GM12875 (cell line): ENCODE data around the gene DGAT2.

Source experiments
- H3K4me3 ChIP-seq: one replicate; pipeline ENCODE4 v1.5.1; 2011; ENCODE audit warnings: low read depth, low read length, control low read depth
- TF ChIP-seq, protein P1 (sequence below): IDR thresholded peaks from 2 replicates; pipeline ENCODE4 v1.5.1; 2011; ENCODE audit warnings: low read depth, mild to moderate bottlenecking, control low read depth, inconsistent platforms, low read length, moderate library complexity, borderline replicate concordance; ENCODE audit not compliant: insufficient read depth

Gene DGAT2, protein sequence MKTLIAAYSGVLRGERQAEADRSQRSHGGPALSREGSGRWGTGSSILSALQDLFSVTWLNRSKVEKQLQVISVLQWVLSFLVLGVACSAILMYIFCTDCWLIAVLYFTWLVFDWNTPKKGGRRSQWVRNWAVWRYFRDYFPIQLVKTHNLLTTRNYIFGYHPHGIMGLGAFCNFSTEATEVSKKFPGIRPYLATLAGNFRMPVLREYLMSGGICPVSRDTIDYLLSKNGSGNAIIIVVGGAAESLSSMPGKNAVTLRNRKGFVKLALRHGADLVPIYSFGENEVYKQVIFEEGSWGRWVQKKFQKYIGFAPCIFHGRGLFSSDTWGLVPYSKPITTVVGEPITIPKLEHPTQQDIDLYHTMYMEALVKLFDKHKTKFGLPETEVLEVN

GRCh38 chr11:75768112-75768908 lies at the start of gene DGAT2:
DGAT2 (plus strand) TSS chr11:75768778; CDS start chr11:75768992, 214 bp downstream.
- TF ChIP-seq, protein P1, sequence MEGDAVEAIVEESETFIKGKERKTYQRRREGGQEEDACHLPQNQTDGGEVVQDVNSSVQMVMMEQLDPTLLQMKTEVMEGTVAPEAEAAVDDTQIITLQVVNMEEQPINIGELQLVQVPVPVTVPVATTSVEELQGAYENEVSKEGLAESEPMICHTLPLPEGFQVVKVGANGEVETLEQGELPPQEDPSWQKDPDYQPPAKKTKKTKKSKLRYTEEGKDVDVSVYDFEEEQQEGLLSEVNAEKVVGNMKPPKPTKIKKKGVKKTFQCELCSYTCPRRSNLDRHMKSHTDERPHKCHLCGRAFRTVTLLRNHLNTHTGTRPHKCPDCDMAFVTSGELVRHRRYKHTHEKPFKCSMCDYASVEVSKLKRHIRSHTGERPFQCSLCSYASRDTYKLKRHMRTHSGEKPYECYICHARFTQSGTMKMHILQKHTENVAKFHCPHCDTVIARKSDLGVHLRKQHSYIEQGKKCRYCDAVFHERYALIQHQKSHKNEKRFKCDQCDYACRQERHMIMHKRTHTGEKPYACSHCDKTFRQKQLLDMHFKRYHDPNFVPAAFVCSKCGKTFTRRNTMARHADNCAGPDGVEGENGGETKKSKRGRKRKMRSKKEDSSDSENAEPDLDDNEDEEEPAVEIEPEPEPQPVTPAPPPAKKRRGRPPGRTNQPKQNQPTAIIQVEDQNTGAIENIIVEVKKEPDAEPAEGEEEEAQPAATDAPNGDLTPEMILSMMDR: peak; percentile 44
- H3K4me3 ChIP-seq: peak within 1 kb of the TSS; percentile 83

DNA sequence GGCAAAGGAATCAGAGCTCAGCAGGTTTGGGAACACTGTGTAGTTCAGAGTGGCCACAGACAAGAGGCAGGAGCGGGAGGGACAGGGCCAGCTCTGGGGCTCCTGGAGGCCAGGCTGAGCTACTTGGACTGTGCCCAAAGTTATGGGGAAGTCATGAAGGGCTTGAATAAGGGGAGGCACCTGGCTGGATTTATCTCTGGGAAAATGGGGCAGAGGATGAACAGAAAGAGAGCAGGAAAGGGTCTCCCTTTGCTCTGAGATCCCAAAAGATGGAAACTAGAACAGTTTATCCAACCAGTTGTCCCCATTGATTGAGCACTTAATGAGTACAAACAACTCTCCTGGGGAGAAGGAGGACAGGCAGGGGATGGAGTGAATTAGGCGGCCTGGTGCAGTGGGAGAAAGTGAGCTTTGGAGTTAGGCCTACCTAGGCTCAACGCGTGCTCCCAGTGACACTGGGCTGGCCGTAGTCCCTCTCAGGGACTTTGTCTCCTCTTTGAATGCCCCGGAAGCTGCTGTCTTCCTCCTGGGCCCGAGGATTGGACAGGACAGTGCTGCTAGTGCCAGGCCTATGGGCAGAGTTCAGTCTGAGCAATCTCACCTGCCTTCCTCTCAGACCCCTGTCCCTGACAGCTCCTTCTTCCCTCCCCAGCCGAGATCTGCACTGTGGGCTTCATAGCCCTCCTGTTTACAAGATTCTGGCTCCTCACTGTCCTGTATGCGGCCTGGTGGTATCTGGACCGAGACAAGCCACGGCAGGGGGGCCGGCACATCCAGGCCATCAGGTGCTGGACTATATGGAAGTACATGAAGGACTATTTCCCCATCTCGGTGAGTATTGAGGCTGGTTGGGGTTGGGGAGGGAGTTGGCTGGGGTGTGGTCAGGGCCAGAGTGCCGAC lies 49.0 kb upstream of the DGAT2 start:
- H3K4me3 ChIP-seq: no peak overlapping the region
- TF ChIP-seq, protein P1: no peak

GRCh38 chr11:75720639-75721038 lies 47.9 kb upstream of the DGAT2 start:
- TF ChIP-seq, protein P1: no peak

DNA sequence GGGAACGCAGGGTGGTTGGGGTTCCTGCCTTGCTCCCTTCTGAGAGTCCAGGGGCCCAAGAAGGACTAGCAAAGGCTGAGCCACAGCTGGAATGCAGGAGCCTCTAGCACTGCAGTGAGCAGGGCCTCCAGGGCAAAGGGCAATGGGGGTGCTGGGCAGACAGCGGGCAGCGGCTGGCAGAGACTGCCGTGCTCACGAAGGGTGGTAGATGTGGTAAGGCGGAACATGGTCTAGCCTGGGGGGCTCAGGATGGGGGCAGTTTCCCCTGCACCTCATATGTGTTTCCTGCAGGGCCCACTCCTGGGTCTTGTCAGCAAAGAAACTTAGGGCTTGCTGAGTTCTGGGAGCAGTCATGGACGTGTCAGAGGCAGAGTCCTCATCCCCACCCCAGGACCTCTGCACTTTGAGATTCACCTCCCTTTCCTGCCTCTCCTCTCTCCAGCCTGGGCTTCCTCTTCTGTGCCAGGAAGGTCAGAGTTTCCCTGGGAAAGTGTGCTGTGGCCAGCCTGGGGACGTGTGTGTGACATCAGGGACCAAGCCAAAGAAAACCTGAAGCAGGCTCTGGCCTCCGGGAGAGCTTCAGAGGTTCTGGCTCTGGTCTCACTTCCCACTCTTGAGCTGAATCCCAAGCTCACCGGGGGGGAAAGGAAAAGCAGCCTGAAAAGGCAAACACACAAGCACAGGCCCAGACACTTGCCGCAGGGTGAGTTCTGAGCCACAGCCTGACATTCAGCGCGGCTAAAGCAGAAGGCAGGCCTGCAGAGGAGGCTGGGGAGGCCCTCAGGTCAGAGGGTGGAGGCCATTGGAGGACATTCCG lies 46.5 kb upstream of the DGAT2 start:
- H3K4me3 ChIP-seq: no peak overlapping the region
- TF ChIP-seq, protein P1: no peak

More at GRCh38 chr11:75720639-75721038, 47.9 kb upstream of the DGAT2 start:
- no peak overlapping the region for H3K4me3 ChIP-seq

- no peak overlapping the region for H3K4me3 ChIP-seq
- TF ChIP-seq, protein P1: no peak
Measured at GRCh38 chr11:75722669-75723042, 45.9 kb upstream of the DGAT2 start.
